Chondrocyte (in vitro differentiated cells): ENCODE results near the gene RESP18. TPM values are rescaled to one million over a fixed set of nuclear protein-coding genes. Genes with fewer than 3 reads are reported as not detected.
A peak's percentile ranks its signal among the peaks of the same experiment; 100 is the strongest.

ENCODE experiments used
- DNase-seq: peaks from one replicate; pipeline ENCODE4 v3.0.0; 2021; ENCODE audit warnings: mixed read lengths, low spot score
- H3K27ac Mint-ChIP-seq: one replicate; pipeline ENCODE4 v1.8.0; 2021; ENCODE audit warnings: mild to moderate bottlenecking, moderate library complexity, mixed read lengths; ENCODE audit not compliant: unreplicated experiment
- H3K27me3 Mint-ChIP-seq: 2 replicates; pipeline ENCODE4 v1.8.0; 2021; ENCODE audit warnings: low read depth, mixed read lengths
- H3K36me3 Mint-ChIP-seq: 2 replicates; pipeline ENCODE4 v1.8.0; 2021; ENCODE audit warnings: low read depth, mixed read lengths
- H3K4me1 Mint-ChIP-seq: 2 replicates; pipeline ENCODE4 v1.8.0; 2021; ENCODE audit warnings: low read depth, mild to moderate bottlenecking, mixed read lengths
- H3K4me3 Mint-ChIP-seq: one replicate; pipeline ENCODE4 v1.8.0; 2021; ENCODE audit warnings: mild to moderate bottlenecking, moderate library complexity, mixed read lengths; ENCODE audit not compliant: unreplicated experiment
- H3K9me3 Mint-ChIP-seq: 2 replicates; pipeline ENCODE4 v1.8.0; 2021; ENCODE audit warnings: low read depth, mixed read lengths
- total RNA-seq: library from RNA; stranded (reverse); gene quantifications from 3 replicates; pipeline ENCODE4 v1.2.1, GENCODE V29; 2021
- TF ChIP-seq, protein P1 (sequence below): fragments of 200-600 bp; sonication (generic); IDR thresholded peaks from 2 replicates; pipeline ENCODE4 v1.5.0; 2021; ENCODE audit warnings: antibody characterized with exemption, mild to moderate bottlenecking, moderate library complexity

The RESP18 gene
- total RNA-seq, 1 donor from 2014 or later, result not detected

DNA sequence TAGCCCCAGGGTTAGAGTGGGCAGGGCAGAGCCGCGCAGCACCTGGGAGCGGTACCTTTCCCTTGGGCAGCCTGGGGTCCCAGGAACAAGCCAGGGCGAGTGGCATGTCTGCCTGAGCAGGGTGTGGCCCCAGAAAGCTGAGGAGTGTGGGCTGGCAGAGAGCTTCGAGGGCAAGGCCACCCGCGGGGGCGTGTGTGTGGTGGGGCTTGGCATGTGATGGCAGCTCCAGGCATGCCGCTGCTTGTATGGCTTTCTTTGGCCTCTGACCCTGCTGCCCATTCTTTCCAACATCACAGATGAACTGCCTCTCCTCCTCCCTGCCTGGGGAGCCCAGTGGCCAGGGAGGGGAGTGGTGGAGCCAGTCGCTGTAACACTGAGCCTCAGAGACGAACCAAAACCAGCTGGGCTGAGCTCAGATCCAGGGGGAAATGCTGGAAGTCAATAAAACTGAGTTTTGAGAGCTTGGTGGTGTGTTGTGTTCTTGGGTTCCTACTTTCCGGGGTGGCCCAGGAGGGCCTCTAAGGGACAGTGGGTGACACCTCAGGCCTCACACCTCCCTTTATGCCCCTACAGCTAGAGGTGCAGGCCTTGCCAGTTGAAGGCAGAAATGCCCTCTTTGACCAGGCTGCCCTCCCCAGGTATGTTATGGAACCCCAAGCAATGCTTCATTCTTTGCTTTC is 46.0 kb downstream of the RESP18 start:
- H3K27me3 Mint-ChIP-seq, result no peaks in the 10 kb centered on the region
- peaks cover 11% of the 10 kb centered on the region for H3K36me3 Mint-ChIP-seq
- H3K27ac Mint-ChIP-seq, result peak overlapping the region; percentile 78
- H3K4me3 Mint-ChIP-seq, result no peak overlapping the region
- H3K9me3 Mint-ChIP-seq, result no peaks in the 10 kb centered on the region
- DNase-seq, result peak; percentile 90
- TF ChIP-seq, protein P1, sequence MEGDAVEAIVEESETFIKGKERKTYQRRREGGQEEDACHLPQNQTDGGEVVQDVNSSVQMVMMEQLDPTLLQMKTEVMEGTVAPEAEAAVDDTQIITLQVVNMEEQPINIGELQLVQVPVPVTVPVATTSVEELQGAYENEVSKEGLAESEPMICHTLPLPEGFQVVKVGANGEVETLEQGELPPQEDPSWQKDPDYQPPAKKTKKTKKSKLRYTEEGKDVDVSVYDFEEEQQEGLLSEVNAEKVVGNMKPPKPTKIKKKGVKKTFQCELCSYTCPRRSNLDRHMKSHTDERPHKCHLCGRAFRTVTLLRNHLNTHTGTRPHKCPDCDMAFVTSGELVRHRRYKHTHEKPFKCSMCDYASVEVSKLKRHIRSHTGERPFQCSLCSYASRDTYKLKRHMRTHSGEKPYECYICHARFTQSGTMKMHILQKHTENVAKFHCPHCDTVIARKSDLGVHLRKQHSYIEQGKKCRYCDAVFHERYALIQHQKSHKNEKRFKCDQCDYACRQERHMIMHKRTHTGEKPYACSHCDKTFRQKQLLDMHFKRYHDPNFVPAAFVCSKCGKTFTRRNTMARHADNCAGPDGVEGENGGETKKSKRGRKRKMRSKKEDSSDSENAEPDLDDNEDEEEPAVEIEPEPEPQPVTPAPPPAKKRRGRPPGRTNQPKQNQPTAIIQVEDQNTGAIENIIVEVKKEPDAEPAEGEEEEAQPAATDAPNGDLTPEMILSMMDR, result no peak
- H3K4me1 Mint-ChIP-seq, result peaks cover 43% of the 10 kb centered on the region

DNA sequence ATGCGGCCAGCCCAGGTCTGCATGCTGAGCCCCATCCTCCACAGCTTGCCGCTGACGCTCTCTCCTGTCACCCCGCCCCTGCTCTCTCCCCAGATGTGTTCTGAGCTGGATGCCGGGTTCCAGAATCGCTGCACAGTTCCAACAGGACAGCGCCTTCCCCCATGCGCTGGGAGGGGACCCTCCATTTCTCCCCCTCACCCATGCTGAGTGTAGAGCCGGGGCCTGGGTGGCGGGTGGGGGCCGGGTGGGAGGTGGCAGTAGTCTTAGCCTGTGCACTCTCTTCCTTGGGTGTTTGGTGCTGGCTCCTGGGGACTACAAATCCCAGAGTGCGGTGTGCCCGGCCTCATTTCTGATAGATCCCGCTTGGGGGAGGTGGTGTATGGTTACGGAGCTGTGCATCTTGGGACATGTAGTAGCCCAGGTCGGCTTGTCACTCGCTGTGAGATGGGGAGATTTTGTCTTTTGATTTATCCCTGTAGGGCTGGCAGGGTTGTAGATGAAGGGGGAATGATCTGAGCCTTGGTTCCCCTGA is 46.6 kb downstream of the RESP18 start:
- no peaks in the 10 kb centered on the region for H3K27me3 Mint-ChIP-seq
- H3K4me3 Mint-ChIP-seq, result no peak overlapping the region
- TF ChIP-seq, protein P1, result no peak
- H3K9me3 Mint-ChIP-seq, result no peaks in the 10 kb centered on the region
- peaks cover 49% of the 10 kb centered on the region for H3K4me1 Mint-ChIP-seq
- DNase-seq, result peak; percentile 81
- H3K27ac Mint-ChIP-seq, result peak overlapping the region; percentile 78
- peaks cover 11% of the 10 kb centered on the region for H3K36me3 Mint-ChIP-seq

DNA sequence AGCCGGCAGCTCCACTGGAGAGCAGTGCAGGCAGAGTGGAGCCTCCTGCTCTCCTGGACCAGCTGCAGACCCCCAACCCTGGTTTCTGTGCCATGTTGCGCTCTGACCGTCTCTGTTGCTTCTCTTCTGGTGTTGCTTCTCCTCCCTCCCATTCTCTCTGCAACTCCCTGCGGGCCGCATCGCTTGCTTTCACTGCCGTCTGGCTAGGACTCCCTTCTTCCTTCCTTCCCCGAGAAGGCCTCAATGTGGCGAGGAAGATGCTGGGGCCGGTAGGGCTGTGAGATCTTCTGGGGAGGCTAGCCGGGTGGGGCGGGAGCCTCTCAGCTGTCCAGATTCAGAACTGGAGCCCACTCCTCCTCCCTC is 47.2 kb downstream of the RESP18 start:
- H3K4me1 Mint-ChIP-seq, result peaks cover 54% of the 10 kb centered on the region
- H3K9me3 Mint-ChIP-seq, result no peaks in the 10 kb centered on the region
- peaks cover 11% of the 10 kb centered on the region for H3K36me3 Mint-ChIP-seq
- DNase-seq, result peak; percentile 64
- no peaks in the 10 kb centered on the region for H3K27me3 Mint-ChIP-seq
- peak overlapping the region; percentile 51 for H3K27ac Mint-ChIP-seq
- H3K4me3 Mint-ChIP-seq, result no peak overlapping the region
- TF ChIP-seq, protein P1, result no peak

DNA sequence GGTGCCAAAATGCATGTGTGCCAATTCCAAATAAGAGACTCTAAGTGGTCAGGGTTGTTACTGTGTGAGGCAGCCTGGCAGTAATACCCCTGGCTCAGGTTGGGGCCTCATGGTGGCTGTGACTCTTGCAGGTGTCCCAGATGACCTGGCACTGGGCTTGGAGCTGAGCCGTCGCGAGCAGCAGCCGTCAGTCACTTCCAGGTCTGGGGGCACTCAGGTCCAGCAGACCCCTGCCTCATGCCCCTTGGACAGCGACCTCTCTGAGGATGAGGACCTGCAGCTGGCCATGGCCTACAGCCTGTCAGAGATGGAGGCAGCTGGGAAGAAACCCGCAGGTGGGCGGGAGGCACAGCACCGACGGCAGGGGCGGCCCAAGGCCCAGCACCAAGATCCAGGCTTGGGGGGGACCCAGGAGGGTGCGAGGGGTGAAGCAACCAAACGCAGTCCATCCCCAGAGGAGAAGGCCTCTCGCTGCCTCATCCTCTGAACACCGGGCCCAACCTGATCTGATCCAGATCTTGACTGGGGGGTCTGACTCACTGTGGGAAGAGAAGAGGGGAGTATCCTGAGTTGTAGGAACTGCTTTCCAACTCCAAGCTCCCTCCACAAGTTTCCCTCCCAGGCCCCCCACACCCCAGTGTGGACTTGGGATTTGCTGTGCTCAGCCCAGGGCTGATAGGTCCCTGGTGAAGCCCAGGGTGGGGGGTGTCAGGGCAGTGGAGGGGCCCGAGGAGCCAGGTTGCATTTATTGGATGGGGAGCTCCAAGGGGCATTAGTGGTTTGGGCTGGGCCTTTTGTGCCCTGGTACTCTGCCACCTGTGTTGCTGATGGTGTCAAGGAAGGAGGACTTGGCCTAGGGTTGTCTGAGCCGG is 47.8 kb downstream of the RESP18 start:
- Mint-ChIP-seq H3K27me3 (no peaks in the 10 kb centered on the region), H3K36me3 (peaks cover 11% of the 10 kb centered on the region), H3K4me1 (peaks cover 55% of the 10 kb centered on the region), H3K27ac (no peak overlapping the region), H3K9me3 (no peaks in the 10 kb centered on the region), H3K4me3 (no peak overlapping the region)
- TF ChIP-seq, protein P1, result no peak
- peak; percentile 69 for DNase-seq

DNA sequence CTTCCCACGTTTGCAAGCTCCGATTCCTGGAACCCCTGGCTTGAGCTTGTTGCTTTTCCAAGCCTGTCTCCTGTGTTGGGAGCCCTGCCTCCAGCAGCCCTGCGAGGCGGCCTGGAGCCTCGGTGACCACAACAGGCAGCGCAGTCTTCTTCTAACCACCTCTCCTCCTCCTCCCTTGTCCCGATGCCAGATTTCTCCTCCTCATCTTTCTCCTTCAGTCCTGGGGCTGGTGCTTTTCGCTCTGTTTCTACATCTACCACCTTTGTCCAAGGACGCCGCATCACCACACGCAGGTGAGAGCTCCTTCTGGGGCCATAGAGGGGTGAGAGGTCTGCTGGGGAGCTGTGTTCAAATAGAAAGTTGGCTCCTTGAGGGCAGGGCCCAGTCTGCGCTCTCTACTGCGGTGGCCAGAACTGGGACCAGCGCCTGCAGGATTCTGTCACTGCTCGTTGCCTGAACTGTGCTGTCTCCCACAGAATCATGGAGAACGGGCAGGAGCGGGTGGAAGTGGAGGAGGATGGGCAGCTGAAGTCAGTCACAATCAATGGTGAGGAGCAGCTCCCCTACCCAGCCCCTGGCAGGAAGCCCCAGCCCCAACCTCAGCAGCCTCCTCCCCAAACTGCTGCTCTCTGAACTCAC is 49.5 kb downstream of the RESP18 start:
- H3K36me3 Mint-ChIP-seq, result peaks cover 11% of the 10 kb centered on the region
- peak; percentile 48 for DNase-seq

More for the DNA sequence above, 49.5 kb downstream of the RESP18 start:
- Mint-ChIP-seq H3K4me1 (peaks cover 61% of the 10 kb centered on the region), H3K4me3 (no peak overlapping the region), H3K9me3 (no peaks in the 10 kb centered on the region), H3K27ac (no peak overlapping the region), H3K27me3 (no peaks in the 10 kb centered on the region)
- TF ChIP-seq, protein P1, result no peak
